Measurements from ENCODE around the gene RIOK1.

The RIOK1 gene

DNA sequence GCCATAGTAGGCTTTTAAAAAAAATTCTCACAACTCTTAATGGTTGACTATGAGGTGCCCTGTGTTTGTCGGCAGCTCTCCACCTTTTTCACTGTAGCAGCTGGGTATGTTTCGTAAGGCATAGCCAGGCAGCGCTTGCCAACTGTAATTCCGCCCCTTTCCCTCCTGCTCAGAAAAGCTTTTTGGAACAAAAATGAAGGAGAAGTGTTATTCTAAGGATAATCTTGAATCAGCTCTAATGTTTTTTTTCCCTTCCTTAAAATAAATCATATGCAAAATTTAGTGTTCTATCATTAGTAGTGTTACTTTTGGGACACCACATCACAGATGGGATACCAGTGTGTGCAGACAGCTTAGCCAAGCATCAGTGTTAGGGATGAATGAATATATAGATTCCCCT is 21.2 kb downstream of the RIOK1 start:
- no peak for DNase-seq (ENCODE audit: low read depth)
- TF ChIP-seq, protein P1, sequence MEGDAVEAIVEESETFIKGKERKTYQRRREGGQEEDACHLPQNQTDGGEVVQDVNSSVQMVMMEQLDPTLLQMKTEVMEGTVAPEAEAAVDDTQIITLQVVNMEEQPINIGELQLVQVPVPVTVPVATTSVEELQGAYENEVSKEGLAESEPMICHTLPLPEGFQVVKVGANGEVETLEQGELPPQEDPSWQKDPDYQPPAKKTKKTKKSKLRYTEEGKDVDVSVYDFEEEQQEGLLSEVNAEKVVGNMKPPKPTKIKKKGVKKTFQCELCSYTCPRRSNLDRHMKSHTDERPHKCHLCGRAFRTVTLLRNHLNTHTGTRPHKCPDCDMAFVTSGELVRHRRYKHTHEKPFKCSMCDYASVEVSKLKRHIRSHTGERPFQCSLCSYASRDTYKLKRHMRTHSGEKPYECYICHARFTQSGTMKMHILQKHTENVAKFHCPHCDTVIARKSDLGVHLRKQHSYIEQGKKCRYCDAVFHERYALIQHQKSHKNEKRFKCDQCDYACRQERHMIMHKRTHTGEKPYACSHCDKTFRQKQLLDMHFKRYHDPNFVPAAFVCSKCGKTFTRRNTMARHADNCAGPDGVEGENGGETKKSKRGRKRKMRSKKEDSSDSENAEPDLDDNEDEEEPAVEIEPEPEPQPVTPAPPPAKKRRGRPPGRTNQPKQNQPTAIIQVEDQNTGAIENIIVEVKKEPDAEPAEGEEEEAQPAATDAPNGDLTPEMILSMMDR (IDR thresholded peaks at IDR 0.05; ENCODE audit: insufficient read depth, low read depth, low read length, missing control alignments), result no peak
- no peak overlapping the region for H3K4me3 ChIP-seq (ENCODE audit: low read depth, low read length)

DNA sequence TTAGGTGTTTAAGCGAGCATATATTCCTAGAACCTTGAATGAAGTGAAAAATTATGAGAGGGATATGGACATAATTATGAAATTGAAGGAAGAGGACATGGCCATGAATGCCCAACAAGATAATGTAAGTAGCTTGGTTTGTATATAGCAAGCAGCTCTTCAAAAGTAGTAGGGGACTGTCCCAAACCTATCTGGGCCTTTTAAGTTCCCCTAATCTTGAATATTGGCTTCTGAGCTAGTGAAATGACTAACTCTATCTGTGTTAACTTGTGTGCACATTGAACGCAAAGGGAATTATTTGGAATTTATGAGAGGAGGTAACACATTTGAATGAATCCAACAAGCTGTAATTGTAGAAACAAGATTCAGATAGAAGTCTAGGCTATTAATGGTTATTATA is 21.7 kb downstream of the RIOK1 start:
- no peak for DNase-seq (ENCODE audit: low read depth)
- TF ChIP-seq, protein P1 (IDR thresholded peaks at IDR 0.05; ENCODE audit: insufficient read depth, low read depth, low read length, missing control alignments), result no peak
- H3K4me3 ChIP-seq (ENCODE audit: low read depth, low read length), result no peak overlapping the region

DNA sequence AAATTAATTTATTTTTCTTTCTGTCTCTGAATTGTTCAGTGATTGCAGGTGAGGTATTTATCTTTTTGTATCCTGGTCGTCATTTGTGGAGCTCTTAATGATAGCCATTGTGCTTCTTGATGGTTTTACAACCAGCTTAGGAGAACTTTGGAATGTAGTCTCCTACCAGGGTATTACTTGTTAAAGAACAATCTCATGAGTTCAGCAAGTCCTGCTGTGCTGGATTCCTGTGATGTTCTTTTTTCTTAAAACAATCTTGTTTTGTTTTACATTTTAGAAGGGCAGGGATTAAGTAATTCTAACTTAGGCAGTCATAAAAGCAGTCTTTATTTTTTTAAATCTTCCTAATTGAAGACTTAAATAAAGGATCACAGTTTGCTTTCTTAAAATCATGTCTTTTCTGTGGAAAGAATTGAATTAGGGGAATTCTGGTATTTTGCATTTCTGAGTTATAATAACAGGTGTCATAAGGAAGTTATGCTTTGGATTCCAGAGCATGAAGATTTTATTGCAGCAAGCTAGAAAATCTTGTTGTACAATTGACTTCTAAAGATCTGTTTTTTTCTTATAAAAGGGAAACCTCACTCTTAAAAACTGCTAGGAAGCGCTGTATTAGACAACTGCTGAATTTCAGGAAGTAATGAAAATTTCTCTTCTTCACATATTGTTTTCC is 23.7 kb downstream of the RIOK1 start:
- TF ChIP-seq, protein P1 (IDR thresholded peaks at IDR 0.05; ENCODE audit: insufficient read depth, low read depth, low read length, missing control alignments), result no peak
- no peak for DNase-seq (ENCODE audit: low read depth)
- no peak overlapping the region for H3K4me3 ChIP-seq (ENCODE audit: low read depth, low read length)

DNA sequence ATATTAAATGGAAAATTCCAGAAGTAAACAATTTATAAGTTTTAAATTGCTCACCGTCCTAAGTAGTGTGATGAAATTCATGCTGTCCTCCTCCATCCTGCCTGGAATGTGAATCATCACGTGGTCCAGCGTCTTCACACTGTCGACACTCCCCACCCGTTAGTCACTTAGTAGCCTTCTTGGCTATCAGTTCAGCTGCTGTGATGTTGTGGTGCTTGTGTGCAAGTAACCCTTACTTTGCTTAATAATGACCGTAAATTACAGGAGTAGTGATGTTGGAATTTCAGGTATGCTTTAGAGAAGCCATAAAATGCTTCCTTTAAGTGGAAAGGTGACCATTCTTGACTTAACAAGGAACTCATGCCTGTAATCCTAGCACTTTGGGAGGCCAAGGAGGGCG is 25.2 kb downstream of the RIOK1 start:
- DNase-seq (ENCODE audit: low read depth), result no peak
- H3K4me3 ChIP-seq (ENCODE audit: low read depth, low read length), result no peak overlapping the region

DNA sequence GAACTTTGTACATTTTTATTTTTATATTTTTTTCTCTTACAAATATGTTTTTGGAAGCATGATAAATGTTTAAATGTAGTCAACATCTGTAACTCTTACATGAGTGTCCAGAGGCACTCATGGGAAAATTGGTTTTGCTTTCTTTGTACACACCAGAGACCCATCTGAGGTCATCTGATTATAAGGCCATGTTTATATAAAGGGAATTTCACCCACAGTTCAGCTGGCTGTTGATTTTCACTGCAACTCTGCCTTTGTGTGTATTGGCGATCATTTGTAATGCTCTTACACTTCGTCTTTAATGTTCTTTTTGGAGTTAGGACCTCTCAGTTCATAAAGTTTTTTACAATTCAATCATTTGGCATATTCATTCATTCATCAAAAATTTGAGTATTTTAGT is 28.1 kb downstream of the RIOK1 start:
- TF ChIP-seq, protein P1 (IDR thresholded peaks at IDR 0.05; ENCODE audit: insufficient read depth, low read depth, low read length, missing control alignments), result no peak
- DNase-seq (ENCODE audit: low read depth), result no peak
- no peak overlapping the region for H3K4me3 ChIP-seq (ENCODE audit: low read depth, low read length)

More for the DNA sequence above, 25.2 kb downstream of the RIOK1 start:
- TF ChIP-seq, protein P1 (IDR thresholded peaks at IDR 0.05; ENCODE audit: insufficient read depth, low read depth, low read length, missing control alignments), result no peak

DNA sequence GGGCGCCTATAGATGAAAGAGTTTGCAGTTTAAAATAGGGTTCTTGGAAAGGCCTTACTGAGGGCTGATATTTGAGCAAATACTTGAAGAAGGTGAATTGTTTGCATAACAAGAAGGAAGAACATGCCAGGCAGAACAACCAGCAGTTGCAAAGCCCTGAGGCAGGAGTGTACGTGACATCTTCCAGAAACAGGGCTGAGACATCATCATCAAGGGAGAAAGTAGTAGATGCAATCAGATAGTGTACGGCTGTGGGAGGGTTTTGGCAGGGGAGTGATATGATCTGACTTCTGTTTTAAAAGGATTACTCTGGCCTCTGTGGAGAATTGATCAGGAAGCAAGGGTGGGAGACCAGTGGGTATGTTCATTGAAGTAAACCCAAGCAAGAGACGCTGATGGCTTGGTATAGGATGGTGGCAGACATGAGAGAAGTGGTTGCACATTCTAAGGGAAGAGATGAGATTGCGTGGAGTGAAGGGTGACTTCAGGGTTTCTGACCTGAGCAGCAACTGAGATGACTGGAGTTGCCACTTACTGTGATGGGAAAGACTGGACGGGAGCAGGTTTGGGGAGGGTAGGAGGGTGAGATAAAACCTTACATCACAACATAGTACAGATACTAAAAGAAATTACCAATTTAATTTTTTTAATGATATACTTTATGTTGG is 28.8 kb downstream of the RIOK1 start:
- no peak overlapping the region for H3K4me3 ChIP-seq (ENCODE audit: low read depth, low read length)
- TF ChIP-seq, protein P1 (IDR thresholded peaks at IDR 0.05; ENCODE audit: insufficient read depth, low read depth, low read length, missing control alignments), result no peak
- DNase-seq (ENCODE audit: low read depth), result no peak

Data from GM12865 (cell line).